K562 (cell line): Measurements from ENCODE around the gene CCDC141.

Experiments used
- CREM ChIP-seq: IDR thresholded peaks from 2 replicates; pipeline ENCODE4 v1.6.1; 2014; ENCODE audit warnings: antibody characterized with exemption, low read depth
- MAZ ChIP-seq, 2 experiments: fragments of 450-650 bp in 1 of 2; sonication (generic) in 1 of 2; formaldehyde crosslinking; IDR thresholded peaks in 1 of 2; conservative IDR thresholded peaks in 1 of 2; 2 replicates each; pipeline versions ENCODE4 v1.4.0 to v1.5.0; 2020; ENCODE audit warnings: mild to moderate bottlenecking in 1 of 2, missing genetic modification reagents in 1 of 2
- POLR2A ChIP-seq: fragments of 450-650 bp; conservative IDR thresholded peaks from 2 replicates; pipeline ENCODE4 v1.6.1; 2016
- POLR2AphosphoS5 ChIP-seq: IDR thresholded peaks from 2 replicates; pipeline ENCODE4 v1.6.1; 2011; ENCODE audit warnings: mild to moderate bottlenecking, low read depth, low read length, moderate library complexity; ENCODE audit not compliant: control insufficient read depth, insufficient read depth
- RCOR1 ChIP-seq, 2 experiments: IDR thresholded peaks; 2 replicates each; pipeline ENCODE4 v1.6.1; 2012; ENCODE audit warnings: low read depth in 2 of 2, low read length in 2 of 2, borderline replicate concordance in 1 of 2, improper control_type of control experiment in 1 of 2
- ZNF253 ChIP-seq: fragments of 250-450 bp; sonication (Bioruptor Pico); conservative IDR thresholded peaks from 2 replicates; pipeline ENCODE4 v1.6.1; 2021; ENCODE audit warnings: mild to moderate bottlenecking
- ZNF644 ChIP-seq: fragments of 200-800 bp; sonication (Bioruptor generic); IDR thresholded peaks from 2 replicates; pipeline ENCODE4 v1.6.1; 2016; ENCODE audit warnings: low read depth, missing genetic modification characterization, missing compliant biosample characterization
- ZNF696 ChIP-seq: fragments of 250-450 bp; sonication (Bioruptor Pico); conservative IDR thresholded peaks from 2 replicates; pipeline ENCODE4 v1.4.0; 2020; ENCODE audit warnings: mild to moderate bottlenecking, moderate library complexity
- TF ChIP-seq, protein P1 (sequence below), 3 experiments: IDR thresholded peaks in 2 of 3; conservative IDR thresholded peaks in 1 of 3; 2 replicates each; pipeline ENCODE4 v1.5.1; 2011 to 2012; ENCODE audit warnings: low read length in 3 of 3, mild to moderate bottlenecking in 3 of 3, control low read depth in 2 of 3, improper control_type of control experiment in 1 of 3, inconsistent platforms in 1 of 3, low read depth in 1 of 3, mixed read lengths in 1 of 3, moderate library complexity in 1 of 3; ENCODE audit not compliant: insufficient read depth in 2 of 3
- TF ChIP-seq, protein P2 (sequence below): sonication (generic); formaldehyde crosslinking; IDR thresholded peaks from 2 replicates; pipeline ENCODE4 v1.8.1; 2023; ENCODE audit warnings: mild to moderate bottlenecking, missing genetic modification reagents
- TF ChIP-seq, protein P3 (sequence below): fragments of 450-650 bp; IDR thresholded peaks from 2 replicates; pipeline ENCODE4 v1.6.1; 2014; ENCODE audit warnings: low read depth, mild to moderate bottlenecking, moderate library complexity, borderline replicate concordance
- TF ChIP-seq, protein P4 (sequence below): fragments of 250-450 bp; sonication (Bioruptor Pico); IDR thresholded peaks from 2 replicates; pipeline ENCODE4 v1.5.0; 2020; ENCODE audit warnings: mild to moderate bottlenecking, borderline replicate concordance

DNA sequence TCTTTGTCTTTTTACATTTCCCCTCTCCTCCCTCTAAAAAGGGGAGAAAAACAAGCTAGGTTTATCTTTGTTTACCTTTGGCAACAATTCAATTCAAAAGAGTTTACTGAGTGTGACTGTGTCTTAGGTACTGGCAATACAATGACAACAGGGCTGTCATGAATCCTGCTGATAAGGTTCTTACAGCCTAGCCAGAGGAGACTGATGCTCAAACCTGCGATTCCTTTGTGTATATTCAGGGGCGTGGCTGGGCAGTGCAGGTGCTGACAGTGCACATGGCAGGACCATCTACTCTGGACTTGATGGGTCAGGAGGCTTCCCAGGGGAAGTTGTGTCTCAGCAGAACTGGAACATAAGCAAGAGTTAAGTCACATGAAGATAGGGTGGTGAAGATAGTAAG lies 219.5 kb downstream of the CCDC141 start:
- TF ChIP-seq POLR2AphosphoS5 (no peak), ZNF253 (CRISPR knock-in tag) (no peak), ZNF696 (CRISPR knock-in tag) (no peak), CREM (no peak), ZNF644 (tag) (no peak), MAZ (CRISPR knock-in tag; conservative IDR thresholded peaks at IDR 0.05 in 1 of 2, IDR thresholded peaks at IDR 0.05 in 1 of 2) (no peak), POLR2A (no peak), RCOR1 (IDR thresholded peaks at IDR 0.05; ENCODE audit: borderline replicate concordance in 1 of 2, low read depth in 2 of 2, low read length in 2 of 2) (no peak)
- TF ChIP-seq, protein P1, sequence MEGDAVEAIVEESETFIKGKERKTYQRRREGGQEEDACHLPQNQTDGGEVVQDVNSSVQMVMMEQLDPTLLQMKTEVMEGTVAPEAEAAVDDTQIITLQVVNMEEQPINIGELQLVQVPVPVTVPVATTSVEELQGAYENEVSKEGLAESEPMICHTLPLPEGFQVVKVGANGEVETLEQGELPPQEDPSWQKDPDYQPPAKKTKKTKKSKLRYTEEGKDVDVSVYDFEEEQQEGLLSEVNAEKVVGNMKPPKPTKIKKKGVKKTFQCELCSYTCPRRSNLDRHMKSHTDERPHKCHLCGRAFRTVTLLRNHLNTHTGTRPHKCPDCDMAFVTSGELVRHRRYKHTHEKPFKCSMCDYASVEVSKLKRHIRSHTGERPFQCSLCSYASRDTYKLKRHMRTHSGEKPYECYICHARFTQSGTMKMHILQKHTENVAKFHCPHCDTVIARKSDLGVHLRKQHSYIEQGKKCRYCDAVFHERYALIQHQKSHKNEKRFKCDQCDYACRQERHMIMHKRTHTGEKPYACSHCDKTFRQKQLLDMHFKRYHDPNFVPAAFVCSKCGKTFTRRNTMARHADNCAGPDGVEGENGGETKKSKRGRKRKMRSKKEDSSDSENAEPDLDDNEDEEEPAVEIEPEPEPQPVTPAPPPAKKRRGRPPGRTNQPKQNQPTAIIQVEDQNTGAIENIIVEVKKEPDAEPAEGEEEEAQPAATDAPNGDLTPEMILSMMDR (IDR thresholded peaks at IDR 0.05 in 2 of 3, conservative IDR thresholded peaks at IDR 0.05 in 1 of 3; ENCODE audit: insufficient read depth in 2 of 3, low read depth in 1 of 3, low read length in 3 of 3): no peak
- TF ChIP-seq, protein P2, sequence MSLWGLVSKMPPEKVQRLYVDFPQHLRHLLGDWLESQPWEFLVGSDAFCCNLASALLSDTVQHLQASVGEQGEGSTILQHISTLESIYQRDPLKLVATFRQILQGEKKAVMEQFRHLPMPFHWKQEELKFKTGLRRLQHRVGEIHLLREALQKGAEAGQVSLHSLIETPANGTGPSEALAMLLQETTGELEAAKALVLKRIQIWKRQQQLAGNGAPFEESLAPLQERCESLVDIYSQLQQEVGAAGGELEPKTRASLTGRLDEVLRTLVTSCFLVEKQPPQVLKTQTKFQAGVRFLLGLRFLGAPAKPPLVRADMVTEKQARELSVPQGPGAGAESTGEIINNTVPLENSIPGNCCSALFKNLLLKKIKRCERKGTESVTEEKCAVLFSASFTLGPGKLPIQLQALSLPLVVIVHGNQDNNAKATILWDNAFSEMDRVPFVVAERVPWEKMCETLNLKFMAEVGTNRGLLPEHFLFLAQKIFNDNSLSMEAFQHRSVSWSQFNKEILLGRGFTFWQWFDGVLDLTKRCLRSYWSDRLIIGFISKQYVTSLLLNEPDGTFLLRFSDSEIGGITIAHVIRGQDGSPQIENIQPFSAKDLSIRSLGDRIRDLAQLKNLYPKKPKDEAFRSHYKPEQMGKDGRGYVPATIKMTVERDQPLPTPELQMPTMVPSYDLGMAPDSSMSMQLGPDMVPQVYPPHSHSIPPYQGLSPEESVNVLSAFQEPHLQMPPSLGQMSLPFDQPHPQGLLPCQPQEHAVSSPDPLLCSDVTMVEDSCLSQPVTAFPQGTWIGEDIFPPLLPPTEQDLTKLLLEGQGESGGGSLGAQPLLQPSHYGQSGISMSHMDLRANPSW (CRISPR knock-in tag): no peak
- TF ChIP-seq, protein P3, sequence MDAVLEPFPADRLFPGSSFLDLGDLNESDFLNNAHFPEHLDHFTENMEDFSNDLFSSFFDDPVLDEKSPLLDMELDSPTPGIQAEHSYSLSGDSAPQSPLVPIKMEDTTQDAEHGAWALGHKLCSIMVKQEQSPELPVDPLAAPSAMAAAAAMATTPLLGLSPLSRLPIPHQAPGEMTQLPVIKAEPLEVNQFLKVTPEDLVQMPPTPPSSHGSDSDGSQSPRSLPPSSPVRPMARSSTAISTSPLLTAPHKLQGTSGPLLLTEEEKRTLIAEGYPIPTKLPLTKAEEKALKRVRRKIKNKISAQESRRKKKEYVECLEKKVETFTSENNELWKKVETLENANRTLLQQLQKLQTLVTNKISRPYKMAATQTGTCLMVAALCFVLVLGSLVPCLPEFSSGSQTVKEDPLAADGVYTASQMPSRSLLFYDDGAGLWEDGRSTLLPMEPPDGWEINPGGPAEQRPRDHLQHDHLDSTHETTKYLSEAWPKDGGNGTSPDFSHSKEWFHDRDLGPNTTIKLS: no peak
- TF ChIP-seq, protein P4, sequence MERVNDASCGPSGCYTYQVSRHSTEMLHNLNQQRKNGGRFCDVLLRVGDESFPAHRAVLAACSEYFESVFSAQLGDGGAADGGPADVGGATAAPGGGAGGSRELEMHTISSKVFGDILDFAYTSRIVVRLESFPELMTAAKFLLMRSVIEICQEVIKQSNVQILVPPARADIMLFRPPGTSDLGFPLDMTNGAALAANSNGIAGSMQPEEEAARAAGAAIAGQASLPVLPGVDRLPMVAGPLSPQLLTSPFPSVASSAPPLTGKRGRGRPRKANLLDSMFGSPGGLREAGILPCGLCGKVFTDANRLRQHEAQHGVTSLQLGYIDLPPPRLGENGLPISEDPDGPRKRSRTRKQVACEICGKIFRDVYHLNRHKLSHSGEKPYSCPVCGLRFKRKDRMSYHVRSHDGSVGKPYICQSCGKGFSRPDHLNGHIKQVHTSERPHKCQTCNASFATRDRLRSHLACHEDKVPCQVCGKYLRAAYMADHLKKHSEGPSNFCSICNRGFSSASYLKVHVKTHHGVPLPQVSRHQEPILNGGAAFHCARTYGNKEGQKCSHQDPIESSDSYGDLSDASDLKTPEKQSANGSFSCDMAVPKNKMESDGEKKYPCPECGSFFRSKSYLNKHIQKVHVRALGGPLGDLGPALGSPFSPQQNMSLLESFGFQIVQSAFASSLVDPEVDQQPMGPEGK (CRISPR knock-in tag): no peak
